ENCODE measurements around the gene SAMD4A. TPM values are rescaled to one million over a fixed set of nuclear protein-coding genes. Genes with fewer than 3 reads are reported as not detected.
A peak's percentile ranks its signal among the peaks of the same experiment; 100 is the strongest.

The SAMD4A gene
- total and polyA plus RNA-seq, 8 donors = 2.5 to 67.4 (median 15.9) TPM

GRCh38 chr14:54734966-54735365, 168.0 kb downstream of the SAMD4A start:
- Histone ChIP-seq H3K4me3 (no peak overlapping the region), H3K9me3 (no peaks in the 10 kb centered on the region), H3K4me1 (peaks cover 2 to 27% (median 14%) of the 10 kb centered on the region in 4 donors), H3K27ac (peak overlapping the region in 1 of 5 donors; percentile 40), H3K36me3 (no peaks in the 10 kb centered on the region), H3K27me3 (no peaks in the 10 kb centered on the region)
- WGBS, 5 donors = 65 to 85% (median 78%) methylated on average over 6 of the region's 6 CpGs
- intact Hi-C loops (cut with DNase I; ENCODE audit: low total_unique reads) = no loop called here
- TF ChIP-seq POLR2AphosphoS5 (IDR thresholded peaks at IDR 0.05) = no peak
- TF ChIP-seq EP300 (IDR thresholded peaks at IDR 0.05) = no peak
- no peak for TF ChIP-seq POLR2A (IDR thresholded peaks at IDR 0.05)
- TF ChIP-seq, protein P1, sequence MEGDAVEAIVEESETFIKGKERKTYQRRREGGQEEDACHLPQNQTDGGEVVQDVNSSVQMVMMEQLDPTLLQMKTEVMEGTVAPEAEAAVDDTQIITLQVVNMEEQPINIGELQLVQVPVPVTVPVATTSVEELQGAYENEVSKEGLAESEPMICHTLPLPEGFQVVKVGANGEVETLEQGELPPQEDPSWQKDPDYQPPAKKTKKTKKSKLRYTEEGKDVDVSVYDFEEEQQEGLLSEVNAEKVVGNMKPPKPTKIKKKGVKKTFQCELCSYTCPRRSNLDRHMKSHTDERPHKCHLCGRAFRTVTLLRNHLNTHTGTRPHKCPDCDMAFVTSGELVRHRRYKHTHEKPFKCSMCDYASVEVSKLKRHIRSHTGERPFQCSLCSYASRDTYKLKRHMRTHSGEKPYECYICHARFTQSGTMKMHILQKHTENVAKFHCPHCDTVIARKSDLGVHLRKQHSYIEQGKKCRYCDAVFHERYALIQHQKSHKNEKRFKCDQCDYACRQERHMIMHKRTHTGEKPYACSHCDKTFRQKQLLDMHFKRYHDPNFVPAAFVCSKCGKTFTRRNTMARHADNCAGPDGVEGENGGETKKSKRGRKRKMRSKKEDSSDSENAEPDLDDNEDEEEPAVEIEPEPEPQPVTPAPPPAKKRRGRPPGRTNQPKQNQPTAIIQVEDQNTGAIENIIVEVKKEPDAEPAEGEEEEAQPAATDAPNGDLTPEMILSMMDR (IDR thresholded peaks at IDR 0.05) = no peak
- no peak for DNase-seq

- 69 to 88% (median 80%) methylated on average over 3 of the region's 3 CpGs for WGBS, 5 donors
- intact Hi-C loops (cut with DNase I; ENCODE audit: low total_unique reads) = no loop called here
- H3K27me3 ChIP-seq = no peaks in the 10 kb centered on the region
- peaks cover 0 to 22% (median 11%) of the 10 kb centered on the region in 4 donors for H3K4me1 ChIP-seq
- TF ChIP-seq POLR2A (IDR thresholded peaks at IDR 0.05) (no peak), POLR2AphosphoS5 (IDR thresholded peaks at IDR 0.05) (no peak), EP300 (IDR thresholded peaks at IDR 0.05) (no peak)
- TF ChIP-seq, protein P1 (IDR thresholded peaks at IDR 0.05) = no peak
- H3K36me3 ChIP-seq = no peaks in the 10 kb centered on the region
- DNase-seq = no peak
- peak overlapping the region in 1 of 5 donors; percentile 40 for H3K27ac ChIP-seq
- no peak overlapping the region for H3K4me3 ChIP-seq
- H3K9me3 ChIP-seq = no peaks in the 10 kb centered on the region
These were observed 168.5 kb downstream of the SAMD4A start for GRCh38 chr14:54735424-54735823.

GRCh38 chr14:54737132-54737711, 170.3 kb downstream of the SAMD4A start:
- no peaks in the 10 kb centered on the region for H3K36me3 ChIP-seq
- H3K27ac ChIP-seq = no peak overlapping the region
- WGBS, 5 donors = 76 to 80% (median 79%) methylated on average over 5 of the region's 5 CpGs
- peaks cover 0 to 15% (median 4%) of the 10 kb centered on the region in 4 donors for H3K4me1 ChIP-seq
- intact Hi-C loops (cut with DNase I; ENCODE audit: low total_unique reads) = no loop called here
- H3K4me3 ChIP-seq = no peak overlapping the region
- no peak for DNase-seq
- H3K27me3 ChIP-seq = no peaks in the 10 kb centered on the region
- TF ChIP-seq, protein P1 (IDR thresholded peaks at IDR 0.05) = no peak
- TF ChIP-seq POLR2A (IDR thresholded peaks at IDR 0.05) = no peak
- no peak for TF ChIP-seq POLR2AphosphoS5 (IDR thresholded peaks at IDR 0.05)
- no peak for TF ChIP-seq EP300 (IDR thresholded peaks at IDR 0.05)
- H3K9me3 ChIP-seq = no peaks in the 10 kb centered on the region

DNA sequence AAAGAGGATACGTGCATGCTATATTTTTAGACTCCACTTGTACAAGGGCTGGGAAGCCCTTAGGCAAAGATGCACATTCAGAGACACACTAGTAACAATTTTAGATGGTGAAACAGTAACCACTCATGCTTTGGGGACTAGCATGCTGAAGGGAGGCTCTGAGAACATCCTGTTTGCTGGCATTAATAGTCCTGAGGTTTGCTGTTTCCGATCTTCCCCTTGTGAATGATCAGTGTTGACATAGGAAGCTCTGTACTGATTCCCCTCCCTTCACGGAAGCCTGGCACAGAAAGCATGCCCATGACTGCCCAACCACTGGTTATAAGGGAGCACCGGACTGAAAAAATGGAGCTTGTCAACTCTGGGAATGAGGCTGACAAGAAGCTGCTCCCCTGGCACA, 171.1 kb downstream of the SAMD4A start:
- intact Hi-C loops (cut with DNase I; ENCODE audit: low total_unique reads) = no loop called here
- Histone ChIP-seq H3K27me3 (no peaks in the 10 kb centered on the region), H3K9me3 (no peaks in the 10 kb centered on the region), H3K27ac (no peak overlapping the region), H3K4me3 (no peak overlapping the region), H3K4me1 (peaks cover 0 to 15% (median 4%) of the 10 kb centered on the region in 4 donors), H3K36me3 (no peaks in the 10 kb centered on the region)
- TF ChIP-seq, protein P1 (IDR thresholded peaks at IDR 0.05) = no peak
- no peak for TF ChIP-seq POLR2A (IDR thresholded peaks at IDR 0.05)
- no peak for TF ChIP-seq POLR2AphosphoS5 (IDR thresholded peaks at IDR 0.05)
- TF ChIP-seq EP300 (IDR thresholded peaks at IDR 0.05) = no peak
- 73 to 86% (median 80%) methylated on average over 4 of the region's 4 CpGs for WGBS, 5 donors
- peak in 1 of 2 donors; percentile 20 for DNase-seq

Data from stomach (tissue), 9 donors.